Measurements from ENCODE around the gene ATP5F1D.
"Not testable (repeated sequence)": the region's sequence is repeated elsewhere in the genome, so short reads cannot be mapped to it uniquely, and the experiment has no call there.

The ATP5F1D gene

DNA sequence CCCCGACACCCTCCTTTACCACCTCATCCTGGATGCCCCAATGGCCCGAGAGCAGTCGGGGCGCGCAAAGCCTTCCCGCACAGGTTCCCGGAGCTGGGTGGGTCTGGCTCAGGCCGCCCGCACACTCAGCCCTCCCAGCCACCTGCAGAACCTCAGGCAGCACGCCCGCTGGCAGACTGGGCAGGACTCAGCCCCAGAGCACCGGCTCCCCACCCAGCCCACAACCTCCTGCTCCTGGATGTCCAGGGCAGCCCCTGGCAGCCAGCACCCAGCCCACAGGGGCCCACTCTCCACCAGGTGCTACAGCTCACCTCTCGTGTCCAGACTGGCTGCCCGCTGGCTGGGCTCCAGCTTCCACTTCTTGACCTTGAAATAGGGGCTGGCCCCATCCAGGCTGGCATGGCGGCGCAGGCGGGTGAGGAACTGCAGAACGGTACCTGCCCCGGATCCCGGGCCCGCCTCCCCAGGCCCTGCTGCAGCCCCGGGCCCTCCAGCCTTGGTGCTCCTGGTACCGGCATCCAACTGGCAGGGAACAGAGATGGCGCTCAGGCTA is 8.4 kb upstream of the ATP5F1D start:
- no peak for DNase-seq (ENCODE audit: low spot score)

DNA sequence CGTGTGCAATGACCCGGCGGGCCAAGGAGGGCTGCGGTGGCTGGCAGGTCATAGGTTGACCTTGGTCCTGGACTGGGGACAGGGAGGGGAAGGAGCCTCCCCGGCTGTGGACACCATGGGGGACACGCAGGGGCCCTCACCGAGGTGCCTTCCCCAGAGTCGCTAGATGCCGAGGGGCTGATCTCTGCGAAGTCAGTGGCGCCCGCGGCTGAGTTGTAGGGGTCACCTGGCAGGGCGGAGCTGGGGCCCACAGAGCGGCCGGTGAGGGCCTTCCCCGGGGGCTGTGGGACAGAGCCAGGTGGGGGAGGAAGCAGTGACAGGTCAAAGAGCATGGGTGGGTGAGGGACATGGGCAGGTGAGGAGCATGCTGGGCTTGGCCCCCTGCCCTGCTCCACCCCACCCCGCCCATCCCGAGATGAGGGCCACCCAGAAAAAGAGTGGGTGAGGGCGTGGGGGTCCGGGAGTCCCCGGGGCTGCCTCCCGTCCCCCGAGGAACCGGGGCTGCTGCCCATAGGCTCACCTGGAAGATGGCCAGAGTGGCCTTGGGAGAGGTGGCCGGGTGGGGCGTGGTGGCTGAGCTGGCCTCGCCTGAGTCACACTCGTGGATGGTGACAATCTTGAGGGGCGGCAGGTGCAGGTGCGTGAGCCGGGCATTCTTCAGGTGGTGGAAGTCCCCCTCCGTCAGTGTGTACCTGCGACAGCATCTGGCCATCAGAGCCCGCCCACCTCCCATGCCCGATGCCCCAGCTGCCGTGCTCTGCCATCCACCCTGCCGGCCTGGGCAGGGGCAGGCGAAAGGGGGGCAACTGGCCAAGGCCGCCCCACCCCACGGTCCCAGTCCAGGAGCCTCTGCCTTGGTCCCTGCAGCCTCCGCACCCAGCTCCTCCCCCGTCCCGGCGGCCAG is 7.2 kb upstream of the ATP5F1D start:
- no peak for DNase-seq (ENCODE audit: low spot score)

DNA sequence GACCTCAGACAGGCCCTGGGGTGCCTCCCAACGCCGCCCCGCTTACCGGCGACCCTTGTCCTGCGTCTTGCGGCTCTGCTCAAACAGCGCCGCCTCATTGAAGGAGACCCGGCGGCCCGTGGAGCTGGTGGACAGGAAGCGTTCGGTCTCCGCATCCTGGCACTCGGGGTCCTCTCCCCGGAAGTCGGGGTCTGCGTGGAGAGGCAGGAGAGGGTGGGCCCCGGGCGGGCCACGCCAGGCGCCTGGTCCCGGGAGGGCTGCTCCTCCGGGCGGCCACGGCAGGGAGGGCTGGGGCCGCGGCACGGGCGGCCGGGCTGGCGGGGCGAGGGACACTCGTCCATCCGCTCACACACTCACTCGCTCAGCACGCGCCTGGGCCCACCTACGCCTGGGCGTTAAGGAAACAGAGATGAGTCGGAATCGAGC is 6.6 kb upstream of the ATP5F1D start:
- no peak for DNase-seq (ENCODE audit: low spot score)

DNA sequence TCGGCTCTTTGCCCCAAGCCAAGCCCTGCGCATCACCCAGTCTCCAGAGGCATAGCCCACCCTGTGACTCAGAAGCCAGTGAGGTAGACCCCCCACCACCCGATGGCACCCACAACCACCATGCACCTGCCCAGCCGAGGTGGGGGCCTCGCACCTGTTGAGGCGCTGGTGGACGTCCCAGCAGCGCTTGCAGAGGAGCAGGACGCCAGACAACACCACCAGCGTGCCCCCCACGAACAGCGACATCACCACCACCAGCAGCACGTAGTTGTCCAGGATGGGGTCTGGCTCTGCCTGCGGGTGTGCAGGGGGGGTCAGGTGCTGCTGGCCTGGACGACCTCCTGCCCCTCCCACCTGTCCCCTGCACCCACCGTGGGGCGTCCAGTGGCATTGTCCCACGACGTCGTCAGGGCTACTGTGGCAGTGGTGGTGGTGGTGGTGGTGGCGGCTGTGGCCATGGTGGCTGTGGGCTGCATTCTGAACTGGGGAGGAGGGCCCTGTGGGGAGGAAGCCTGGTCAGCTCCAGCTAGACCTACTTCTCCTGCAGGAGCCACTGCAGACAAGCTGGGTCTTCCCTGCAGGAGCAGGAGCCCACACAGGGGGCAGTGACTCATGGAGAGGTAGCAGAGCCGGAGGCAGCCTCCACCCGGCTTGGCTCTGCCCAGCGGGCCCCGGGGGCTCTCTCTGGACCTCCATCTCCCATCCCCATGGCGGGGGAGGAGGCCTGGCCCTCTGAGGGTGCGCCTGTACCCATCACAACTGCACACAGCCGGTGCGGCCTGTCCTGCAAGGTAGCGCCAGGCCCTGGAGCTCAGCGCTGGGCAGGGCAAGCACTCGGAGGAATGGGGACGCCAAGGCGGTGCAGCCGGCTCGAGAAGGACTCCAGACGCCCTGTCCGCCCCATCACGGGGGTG is 5.7 kb upstream of the ATP5F1D start:
- DNase-seq (ENCODE audit: low spot score) = no peak

DNA sequence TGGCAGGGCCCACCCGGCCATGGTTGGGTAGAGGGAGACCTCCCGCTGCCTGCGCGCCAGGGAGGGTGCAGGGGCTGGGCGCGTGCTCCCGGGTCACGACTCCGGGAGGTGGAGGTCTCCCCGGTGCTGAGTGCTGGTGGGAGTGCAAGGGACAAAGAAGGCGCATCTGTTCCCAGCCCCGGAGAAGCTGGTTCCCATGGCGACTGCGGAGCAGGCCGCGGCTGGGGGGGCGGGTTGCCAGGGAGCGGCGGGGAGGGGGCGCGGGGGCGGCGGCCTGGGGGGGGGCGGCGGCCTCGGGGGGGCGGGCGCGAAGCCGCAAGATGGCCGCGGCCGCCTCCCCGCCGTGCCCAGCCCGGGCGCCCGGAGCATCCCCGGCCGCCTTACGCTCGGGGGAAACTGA is 5.0 kb upstream of the ATP5F1D start:
- no peak for DNase-seq (ENCODE audit: low spot score)

DNA sequence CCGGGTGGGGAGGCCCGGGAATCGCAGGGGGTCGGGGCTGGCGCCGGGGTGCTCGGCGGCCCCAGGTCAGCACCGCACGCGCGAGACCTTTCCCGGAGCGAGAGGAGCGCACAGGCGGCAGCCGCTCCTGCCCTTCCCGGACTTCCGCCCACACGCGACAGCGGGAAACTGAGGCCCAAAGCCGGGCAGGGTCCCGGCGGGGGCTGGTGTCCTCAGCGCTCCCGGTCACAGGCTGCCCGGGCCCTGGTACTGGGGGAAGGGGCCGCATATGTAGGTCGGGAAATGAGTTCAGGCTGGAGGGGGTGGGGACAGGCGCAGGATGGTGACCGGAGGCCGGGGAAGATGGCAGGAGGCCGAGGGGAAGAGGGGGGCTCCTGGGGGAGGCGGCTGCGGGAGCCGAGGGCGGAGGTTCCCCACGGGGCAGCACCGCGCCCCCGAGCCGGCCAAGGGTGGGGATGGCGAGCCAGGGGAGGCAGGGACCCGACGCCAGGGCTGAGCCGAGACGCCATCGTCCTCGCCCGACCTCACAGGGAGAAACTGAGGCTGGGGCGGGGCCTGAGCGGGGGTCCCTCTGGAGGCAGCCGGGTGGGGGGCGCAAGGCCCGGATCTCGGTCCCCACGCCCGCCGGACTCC is 4.4 kb upstream of the ATP5F1D start:
- no peak for DNase-seq (ENCODE audit: low spot score)

DNA sequence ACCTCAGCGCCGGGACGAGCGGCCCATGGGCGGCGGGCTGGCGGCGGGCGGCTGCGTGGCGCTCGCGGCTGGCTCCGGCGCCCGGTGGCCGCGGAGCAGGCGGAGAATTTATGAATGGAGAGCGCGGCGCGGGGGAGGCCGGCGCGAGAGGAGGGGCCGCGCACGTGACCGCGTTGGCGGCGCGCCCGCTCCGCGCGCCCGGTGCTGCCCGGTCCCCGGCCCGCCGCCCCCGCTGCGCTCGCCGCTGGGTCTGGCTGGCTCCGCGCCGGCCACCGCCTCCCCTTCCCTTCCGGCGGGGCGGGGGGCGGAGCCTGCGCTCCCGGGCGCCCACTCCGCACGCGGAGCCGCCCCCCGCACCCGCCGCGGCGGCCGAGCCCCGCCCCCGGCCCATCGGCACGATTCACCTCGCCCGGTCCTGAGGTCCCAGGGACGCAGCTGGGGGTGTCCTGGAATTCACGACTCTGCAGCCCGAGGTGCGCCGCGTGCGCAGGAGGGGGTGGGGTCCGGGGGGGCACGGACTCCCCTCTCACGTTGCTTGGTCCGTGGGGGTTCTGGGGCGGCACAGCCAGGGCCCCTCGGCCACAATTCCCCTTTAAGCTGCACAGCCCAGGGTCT is 3.7 kb upstream of the ATP5F1D start, which contains the start of gene CBARP:
CBARP (minus strand) TSS at position 252 of the 615 bp plus-strand sequence. CDS start 1,905 bp downstream, outside the sequence.
- DNase-seq (ENCODE audit: low spot score) = no peak

DNA sequence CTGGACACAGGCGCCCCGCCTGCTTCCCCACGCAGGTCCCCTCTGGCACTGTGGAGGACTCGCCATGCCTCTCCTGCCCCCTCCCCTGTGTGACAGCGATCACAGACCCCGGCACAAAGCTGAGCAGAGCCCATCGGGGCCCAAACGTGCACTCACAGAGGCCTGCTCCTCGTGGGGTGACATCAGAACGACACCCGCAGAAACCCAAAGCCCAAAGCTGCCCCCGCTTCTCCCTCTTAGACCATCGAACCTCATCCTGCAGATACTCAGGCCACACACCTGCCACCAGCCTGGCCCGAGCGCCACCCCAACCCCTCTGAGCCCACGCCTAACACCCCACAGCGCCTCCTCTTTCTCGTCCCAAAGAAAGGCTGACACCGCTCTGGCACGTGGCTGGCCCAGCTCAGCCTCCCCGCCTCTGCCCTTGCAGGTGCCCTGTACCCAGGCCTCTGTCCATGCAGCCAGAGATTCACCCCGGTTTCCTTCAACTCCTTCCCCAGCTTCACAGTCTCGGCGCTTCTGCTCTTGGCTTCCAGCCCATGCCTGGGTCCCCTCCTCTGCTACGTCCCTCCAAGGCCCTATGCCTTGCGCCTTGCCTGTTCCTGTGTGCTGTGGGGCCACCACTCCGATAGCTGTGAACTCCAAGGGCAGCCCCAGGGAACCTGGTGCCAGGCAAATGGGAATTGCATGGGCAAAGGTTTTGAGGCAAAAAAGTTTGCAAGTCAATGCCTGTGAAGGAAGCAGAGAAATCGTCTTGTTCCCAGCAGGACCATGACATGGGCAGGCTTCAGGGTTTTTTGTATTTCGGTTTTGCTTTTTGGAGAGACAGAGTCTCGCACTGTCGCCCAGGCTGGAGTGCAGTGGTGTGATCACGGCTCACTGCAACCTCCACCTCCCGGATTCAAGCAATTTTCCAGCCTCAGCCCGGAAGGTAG is 2.9 kb upstream of the ATP5F1D start:
- DNase-seq (ENCODE audit: low spot score) = no peak

DNA sequence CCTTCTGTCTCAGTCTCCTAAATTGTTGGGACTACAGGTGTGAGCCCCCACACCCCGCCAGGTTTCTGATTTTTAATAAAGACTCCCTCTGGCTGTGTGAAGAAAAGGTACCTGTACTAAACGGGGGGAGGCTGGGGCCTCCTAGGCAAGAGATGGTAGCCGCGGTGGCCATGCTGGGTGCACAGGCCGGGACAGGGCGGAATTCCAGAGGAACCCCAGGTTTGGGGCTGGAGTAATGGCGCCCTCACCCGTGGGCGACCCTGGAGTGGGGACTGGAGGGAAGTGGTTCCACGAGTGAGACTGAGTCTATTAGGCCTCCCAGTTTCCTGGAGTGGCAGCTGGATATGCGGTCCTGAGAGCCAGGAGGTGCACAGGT is 2.1 kb upstream of the ATP5F1D start:
- no peak for DNase-seq (ENCODE audit: low spot score)

DNA sequence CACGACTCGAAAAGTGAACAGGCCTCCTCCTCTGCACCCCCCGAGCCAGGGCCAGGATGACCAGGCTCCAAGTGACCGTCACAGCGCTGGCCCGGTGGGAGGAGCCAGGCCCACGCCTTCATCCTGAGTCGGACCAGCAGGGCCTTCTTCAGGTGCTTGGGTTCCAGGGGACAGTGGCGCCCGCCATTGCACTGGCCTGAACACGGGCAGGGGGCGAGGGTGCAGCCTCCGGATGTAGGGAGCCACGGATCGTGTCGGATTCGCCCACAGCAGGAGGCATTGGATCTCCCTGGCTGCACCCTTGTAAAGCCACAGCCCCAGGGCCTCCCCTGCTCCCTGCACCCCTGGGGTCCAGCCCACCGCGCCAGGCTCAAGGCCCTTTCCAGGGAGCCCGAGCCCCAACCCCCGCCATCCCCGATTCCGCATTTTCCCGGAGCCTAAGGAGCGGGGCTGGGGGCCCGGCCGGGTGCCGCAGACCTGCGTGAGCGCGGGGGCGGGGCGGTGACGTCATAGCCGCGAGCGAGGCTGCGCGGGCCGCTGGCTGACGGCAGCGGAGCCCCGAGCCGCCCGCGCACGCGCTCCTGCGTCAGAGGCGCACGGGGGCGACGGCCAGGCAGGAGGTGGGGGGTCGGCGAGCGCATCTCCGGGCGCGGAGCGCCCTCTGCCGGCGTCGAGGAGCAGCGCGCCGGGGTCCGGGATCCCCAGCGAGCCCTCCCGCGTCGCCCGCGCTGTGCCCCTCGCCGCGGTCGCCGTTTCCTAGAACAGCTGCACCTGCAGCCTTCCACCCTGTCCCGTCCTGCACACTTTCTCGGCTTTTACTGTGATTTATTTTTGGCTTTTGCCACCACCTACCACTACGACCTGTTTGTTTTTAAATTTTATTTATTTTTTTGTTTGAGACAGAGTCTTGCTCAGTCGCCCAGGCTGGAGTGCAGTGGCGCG is 1.5 kb upstream of the ATP5F1D start:
- DNase-seq (ENCODE audit: low spot score) = peak; percentile 89

DNA sequence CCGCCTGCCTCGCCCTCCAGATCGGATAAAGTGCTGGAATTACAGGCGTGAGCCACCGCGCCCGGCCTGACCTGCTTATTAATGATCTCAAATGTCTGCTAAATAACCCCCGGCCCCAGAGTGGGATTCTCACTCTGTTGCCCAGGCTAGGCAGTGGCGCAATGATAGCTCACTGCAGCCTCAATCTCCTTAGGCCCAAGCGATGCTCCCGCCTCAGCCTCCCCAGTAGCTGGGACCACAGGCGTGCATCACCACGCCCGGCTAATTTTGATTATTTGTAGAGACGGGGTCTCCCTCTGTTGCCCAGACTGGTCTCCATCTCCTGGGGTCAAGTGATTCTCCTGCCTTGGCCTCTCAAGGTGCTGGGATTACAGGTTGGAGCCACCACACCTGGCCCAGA is 626 bp upstream of the ATP5F1D start:
- DNase-seq (ENCODE audit: low spot score) = no peak

DNA sequence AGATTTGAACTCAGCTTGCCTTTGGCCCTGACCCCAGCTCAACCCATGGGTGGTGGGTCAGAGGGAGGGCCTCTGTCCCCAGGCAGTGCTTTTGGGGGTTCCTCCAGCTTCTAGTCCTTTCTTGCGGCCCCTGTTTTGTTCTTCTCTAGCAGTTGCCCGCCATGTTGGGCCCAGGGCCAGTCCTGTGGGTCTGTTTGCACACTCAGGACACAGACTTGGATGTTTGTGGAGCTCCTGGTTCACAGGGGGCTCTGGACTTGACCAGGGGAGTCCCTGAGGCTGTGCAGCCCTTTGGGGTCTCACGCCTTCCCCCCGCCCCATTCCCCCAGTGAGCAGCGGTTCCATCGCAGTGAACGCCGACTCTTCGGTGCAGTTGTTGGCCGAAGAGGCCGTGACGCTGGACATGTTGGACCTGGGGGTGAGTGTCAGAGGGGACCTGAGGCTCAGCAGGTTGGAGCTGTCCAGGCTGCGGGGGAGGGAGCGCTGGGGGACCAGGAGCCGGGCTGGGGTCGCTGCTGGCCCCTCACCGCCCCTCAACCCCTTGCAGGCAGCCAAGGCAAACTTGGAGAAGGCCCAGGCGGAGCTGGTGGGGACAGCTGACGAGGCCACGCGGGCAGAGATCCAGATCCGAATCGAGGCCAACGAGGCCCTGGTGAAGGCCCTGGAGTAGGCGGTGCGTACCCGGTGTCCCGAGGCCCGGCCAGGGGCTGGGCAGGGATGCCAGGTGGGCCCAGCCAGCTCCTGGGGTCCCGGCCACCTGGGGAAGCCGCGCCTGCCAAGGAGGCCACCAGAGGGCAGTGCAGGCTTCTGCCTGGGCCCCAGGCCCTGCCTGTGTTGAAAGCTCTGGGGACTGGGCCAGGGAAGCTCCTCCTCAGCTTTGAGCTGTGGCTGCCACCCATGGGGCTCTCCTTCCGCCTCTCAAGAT is 2.5 kb downstream of the ATP5F1D start:
- DNase-seq (ENCODE audit: low spot score) = peak; percentile 87

DNA sequence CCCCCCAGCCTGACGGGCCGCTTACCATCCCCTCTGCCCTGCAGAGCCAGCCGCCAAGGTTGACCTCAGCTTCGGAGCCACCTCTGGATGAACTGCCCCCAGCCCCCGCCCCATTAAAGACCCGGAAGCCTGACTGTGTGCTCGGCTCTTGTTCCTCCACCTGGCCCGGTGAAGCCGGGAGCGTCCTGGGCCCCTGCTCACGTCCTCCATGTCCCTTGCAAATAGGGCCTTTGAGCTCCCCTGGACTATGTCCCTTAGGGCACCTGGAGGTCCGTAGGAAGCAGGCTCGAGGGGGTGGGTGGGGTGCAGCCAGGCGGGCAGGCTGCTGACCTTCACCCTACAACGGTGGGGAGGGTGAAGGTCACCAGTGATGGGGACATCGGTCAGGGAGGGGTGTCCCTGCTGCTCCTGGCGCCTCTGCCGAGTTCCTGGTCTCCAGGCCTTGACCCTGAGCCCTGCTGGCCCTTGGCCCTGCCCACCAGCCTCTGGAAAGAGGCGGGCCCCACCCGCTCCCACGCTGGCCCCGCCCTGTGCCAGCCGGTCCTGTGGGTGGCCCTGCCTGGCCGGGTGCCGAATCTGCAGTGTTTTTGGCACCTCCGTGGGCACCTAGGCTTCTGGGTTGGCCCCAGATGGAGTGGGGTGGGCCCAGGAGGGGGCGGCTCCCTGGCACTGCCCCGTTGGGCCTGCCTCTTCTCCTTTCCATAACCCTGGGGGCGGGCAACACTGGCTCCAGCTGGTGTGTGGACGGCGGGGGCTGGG is 3.3 kb downstream of the ATP5F1D start:
- peak; percentile 29 for DNase-seq (ENCODE audit: low spot score)

DNA sequence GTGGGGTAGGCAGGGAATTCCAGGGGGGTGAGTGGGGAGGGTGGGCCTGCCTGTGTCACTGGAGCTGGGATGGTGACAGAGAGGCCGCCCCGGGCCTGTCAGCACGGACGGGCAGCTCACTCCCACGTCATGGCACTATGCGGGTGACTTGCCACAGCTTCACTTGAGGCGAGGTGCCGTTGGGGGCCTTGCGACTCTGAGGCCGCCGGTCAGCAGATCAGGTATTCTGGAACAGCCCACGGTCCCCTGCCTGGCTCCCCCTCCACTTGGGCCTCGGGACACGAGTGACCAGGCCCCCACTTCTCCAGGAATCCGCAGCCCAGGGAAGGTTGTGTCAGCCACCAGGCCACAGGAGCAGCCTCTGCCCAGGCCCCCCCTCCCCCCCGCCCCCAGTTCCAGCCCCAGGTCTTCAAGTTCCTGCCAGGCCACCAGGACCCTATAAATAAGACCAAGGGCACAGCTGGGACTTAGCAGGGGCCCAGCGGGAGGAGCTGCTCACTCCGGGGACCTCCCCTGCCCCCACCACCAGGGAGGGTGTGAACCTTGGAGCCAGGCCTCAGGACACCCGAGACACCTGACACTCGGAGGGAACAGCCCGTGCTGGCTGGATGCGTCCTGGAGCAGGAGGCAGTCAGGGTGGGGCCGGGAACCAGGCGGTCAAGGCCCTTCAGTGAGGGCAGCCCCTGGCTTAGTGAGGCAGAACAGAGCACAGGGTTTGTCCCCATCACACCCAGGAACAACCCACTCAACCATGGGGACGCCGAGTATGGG is 4.1 kb downstream of the ATP5F1D start:
- no peak for DNase-seq (ENCODE audit: low spot score)

DNA sequence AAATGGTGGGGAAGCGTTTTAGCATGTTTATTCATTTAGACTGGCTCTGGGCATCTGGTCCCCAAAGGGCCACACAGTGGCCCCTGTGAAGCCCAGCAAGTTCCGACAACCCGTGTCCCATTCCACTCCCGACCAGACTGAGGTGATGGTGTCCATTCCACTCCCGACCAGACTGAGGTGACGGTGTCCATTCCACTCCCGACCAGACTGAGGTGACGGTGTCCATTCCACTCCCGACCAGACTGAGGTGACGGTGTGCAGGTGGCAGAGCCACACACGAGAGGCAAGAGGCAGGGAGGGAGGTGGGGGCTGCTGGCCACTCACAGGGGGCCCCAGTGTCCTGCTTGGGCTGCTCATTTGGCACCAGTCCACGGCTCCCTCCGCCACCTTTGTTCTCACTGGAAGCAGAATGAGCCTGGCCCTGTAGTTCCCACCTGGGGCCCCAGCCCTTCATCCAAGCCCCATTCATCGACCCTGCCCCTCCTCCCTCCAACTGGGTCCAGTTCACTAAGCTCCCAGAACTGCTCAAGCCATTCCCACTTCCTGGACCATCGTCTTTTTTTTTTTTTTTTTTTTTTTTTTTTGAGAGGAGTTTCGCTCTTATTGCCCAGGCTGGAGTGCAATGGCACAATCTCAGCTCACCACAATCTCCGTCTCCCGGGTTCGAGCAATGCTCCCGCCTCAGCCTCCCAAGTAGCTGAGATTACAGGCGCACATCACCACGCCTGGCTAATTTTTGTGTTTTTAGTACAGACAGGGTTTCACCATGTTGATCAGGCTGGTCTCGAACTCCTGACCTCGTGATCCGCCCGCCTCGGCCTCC is 4.9 kb downstream of the ATP5F1D start:
- DNase-seq (ENCODE audit: low spot score) = not testable (repeated sequence)

DNA sequence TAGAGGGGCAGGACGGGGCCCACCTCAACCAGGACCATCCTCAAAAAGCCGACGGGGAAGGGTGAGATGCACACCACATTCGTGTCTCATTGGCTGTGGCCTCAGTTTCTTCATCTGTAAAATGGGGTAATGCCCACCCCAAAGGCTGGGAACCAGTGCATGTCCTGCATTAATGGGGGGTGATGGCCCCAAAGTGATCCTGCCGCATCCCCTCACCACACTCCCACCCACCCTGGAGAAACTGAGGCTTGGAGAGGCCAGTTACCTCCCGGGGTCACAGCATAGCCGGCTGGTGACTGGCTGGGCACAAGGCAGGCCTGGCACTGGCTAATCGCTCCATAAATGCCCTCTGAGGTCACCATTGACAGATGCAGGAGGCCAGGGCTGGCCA is 6.2 kb downstream of the ATP5F1D start:
- no peak for DNase-seq (ENCODE audit: low spot score)
